BLaER1 (cell line): Measurements from ENCODE around the gene PPHLN1.
"Not testable (repeated sequence)": the region's sequence is repeated elsewhere in the genome, so short reads cannot be mapped to it uniquely, and the experiment has no call there.

Experiments
- H3K27ac ChIP-seq: shearing (Covaris generic); formaldehyde crosslinking; 2 replicates; pipeline ENCODE4 v1.8.1; 2022
- H3K27me3 ChIP-seq: shearing (Covaris generic); formaldehyde crosslinking; 2 replicates; pipeline ENCODE4 v1.8.1; 2022
- H3K36me3 ChIP-seq: shearing (Covaris generic); formaldehyde crosslinking; 2 replicates; pipeline ENCODE4 v1.8.1; 2022
- H3K4me1 ChIP-seq: shearing (Covaris generic); formaldehyde crosslinking; 2 replicates; pipeline ENCODE4 v1.8.1; 2022
- H3K4me2 ChIP-seq: shearing (Covaris generic); formaldehyde crosslinking; 2 replicates; pipeline ENCODE4 v1.8.1; 2022
- H3K4me3 ChIP-seq: shearing (Covaris generic); formaldehyde crosslinking; 2 replicates; pipeline ENCODE4 v1.8.1; 2022
- H3K9ac ChIP-seq: shearing (Covaris generic); formaldehyde crosslinking; 2 replicates; pipeline ENCODE4 v1.8.1; 2022
- H3K9me3 ChIP-seq: shearing (Covaris generic); formaldehyde crosslinking; 2 replicates; pipeline ENCODE4 v1.8.1; 2022
- H4K20me1 ChIP-seq: shearing (Covaris generic); formaldehyde crosslinking; 2 replicates; pipeline ENCODE4 v1.8.1; 2022
- Cebpa-rat ChIP-seq: shearing (Covaris generic); IDR thresholded peaks from 2 replicates; pipeline ENCODE4 v1.8.1; 2022

The PPHLN1 gene

GRCh38 chr12:42342028-42342427, 16.1 kb downstream of the PPHLN1 start:
- H3K4me2 ChIP-seq = no peak overlapping the region
- peaks cover 74% of the 10 kb centered on the region for H4K20me1 ChIP-seq
- TF ChIP-seq Cebpa-rat = no peak
- peaks cover 6% of the 10 kb centered on the region; the same call in 1 of the 2 replicates for H3K9me3 ChIP-seq
- no peaks in the 10 kb centered on the region for H3K4me1 ChIP-seq
- H3K27ac ChIP-seq = no peak overlapping the region
- no peak overlapping the region for H3K9ac ChIP-seq
- H3K27me3 ChIP-seq = no peaks in the 10 kb centered on the region
- H3K36me3 ChIP-seq = peaks cover 67% of the 10 kb centered on the region
- no peak overlapping the region for H3K4me3 ChIP-seq

DNA sequence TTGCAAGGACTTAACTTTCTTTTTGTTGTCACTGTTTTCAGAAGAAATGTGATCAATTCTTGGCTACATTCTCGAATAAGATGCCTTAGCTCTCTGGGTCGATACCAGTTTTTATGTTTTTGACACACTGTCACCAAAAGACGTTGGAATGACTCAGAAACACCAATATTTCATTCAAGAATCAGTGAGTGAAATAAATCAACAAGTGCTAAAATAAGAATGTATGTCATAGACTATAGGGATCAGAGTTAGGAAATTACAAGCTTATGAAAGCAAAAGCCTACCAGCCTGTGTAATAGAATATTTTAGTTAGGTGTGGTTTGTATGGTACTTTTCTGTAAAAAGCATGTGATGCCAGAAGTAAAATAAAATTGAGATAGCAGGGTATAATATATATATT, 17.8 kb downstream of the PPHLN1 start:
- H3K9me3 ChIP-seq = peaks cover 19% of the 10 kb centered on the region; the same call in 1 of the 2 replicates
- no peak overlapping the region for H3K27ac ChIP-seq
- no peaks in the 10 kb centered on the region for H3K4me1 ChIP-seq
- peaks cover 65% of the 10 kb centered on the region for H3K36me3 ChIP-seq
- no peaks in the 10 kb centered on the region for H3K27me3 ChIP-seq
- no peak for TF ChIP-seq Cebpa-rat
- H3K9ac ChIP-seq = no peak overlapping the region
- H3K4me3 ChIP-seq = no peak overlapping the region
- H4K20me1 ChIP-seq = peaks cover 60% of the 10 kb centered on the region
- no peak overlapping the region for H3K4me2 ChIP-seq

DNA sequence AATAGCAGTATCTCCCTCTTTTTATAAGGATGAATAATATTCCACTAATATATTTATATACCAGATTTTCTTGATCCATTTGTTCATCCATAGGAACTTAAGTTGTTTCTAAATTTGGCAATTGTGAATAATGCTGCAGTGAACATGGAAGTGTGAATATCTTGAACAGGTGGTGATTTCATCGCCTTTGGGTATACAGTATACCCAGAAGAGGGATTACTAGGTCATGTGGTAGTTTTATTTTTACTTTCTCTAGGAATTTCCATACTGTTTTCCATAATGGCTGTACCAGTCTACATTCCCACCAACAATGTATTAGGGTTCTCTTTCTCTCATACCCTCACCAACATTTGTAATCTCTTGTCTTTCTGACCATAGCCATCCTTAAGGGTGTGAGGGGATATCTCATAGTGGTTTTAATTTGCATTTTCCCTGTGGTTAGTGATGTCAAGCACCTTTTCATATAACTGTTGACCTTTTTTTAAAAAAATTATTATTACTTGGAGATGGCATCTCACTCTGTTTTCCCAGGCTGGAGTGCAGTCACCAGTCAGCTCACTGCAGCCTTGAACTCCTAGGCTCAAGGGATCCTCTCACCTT, 20.5 kb downstream of the PPHLN1 start:
- Histone ChIP-seq H3K27me3 (no peaks in the 10 kb centered on the region), H4K20me1 (peaks cover 35% of the 10 kb centered on the region), H3K27ac (no peak overlapping the region), H3K4me1 (no peaks in the 10 kb centered on the region), H3K9ac (no peak overlapping the region), H3K4me2 (no peak overlapping the region), H3K36me3 (peaks cover 46% of the 10 kb centered on the region), H3K4me3 (no peak overlapping the region), H3K9me3 (peaks cover 28% of the 10 kb centered on the region; the same call in 1 of the 2 replicates)
- TF ChIP-seq Cebpa-rat = no peak

- Histone ChIP-seq H3K36me3 (peaks cover 55% of the 10 kb centered on the region), H3K9me3 (peaks cover 28% of the 10 kb centered on the region; the same call in 1 of the 2 replicates), H4K20me1 (peaks cover 13% of the 10 kb centered on the region; the same call in 1 of the 2 replicates)
- H3K4me3 ChIP-seq, H3K27ac ChIP-seq, H3K4me2 ChIP-seq, H3K9ac ChIP-seq, H3K27me3 ChIP-seq, H3K4me1 ChIP-seq: not testable (repeated sequence)
These were observed 23.4 kb downstream of the PPHLN1 start for GRCh38 chr12:42349119-42350020.

DNA sequence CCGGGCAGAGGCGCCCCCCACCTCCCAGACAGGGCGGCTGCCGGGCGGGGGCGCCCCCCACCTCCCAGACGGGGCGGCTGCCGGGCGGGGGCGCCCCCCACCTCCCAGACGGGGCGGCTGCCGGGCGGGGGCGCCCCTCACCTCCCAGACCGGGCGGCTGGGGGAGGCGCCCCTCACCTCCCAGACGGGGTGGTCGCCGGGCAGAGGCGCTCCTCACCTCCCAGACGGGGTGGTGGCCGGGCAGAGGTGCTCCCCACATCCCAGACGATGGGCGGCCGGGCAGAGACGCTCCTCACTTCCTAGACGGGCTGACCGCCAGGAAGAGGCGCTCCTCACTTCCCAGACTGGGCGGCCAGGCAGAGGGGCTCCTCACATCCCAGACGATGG, 24.0 kb downstream of the PPHLN1 start:
- not testable (repeated sequence) for H3K9ac ChIP-seq, H3K27ac ChIP-seq, H3K27me3 ChIP-seq, H4K20me1 ChIP-seq, H3K4me3 ChIP-seq, H3K4me1 ChIP-seq, H3K4me2 ChIP-seq
- Histone ChIP-seq H3K36me3 (peaks cover 56% of the 10 kb centered on the region), H3K9me3 (peaks cover 28% of the 10 kb centered on the region; the same call in 1 of the 2 replicates)

DNA sequence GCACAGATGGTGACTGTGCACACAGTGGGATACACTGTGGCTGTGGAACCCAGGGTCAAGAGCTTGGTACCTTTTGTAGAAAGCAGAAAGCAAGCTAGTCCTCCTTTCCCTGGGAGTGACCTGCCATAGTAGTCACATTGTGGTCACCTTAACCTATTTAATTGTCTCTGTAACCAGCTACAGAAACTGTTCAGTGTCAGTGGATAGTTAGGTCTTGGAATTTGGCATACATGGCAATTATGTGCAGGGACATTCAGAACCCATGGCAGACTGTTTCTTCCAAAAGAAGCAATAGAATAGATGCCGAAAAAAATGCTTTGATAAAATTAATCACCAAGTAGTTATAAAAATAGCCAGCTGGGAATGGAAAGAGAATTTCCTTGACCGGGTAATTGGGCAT, 30.4 kb downstream of the PPHLN1 start:
- H3K27me3 ChIP-seq = no peaks in the 10 kb centered on the region
- H4K20me1 ChIP-seq = 0 out of 2 replicates have a peak, but pooled peaks cover 5% of the 10 kb centered on the region
- no peak overlapping the region for H3K27ac ChIP-seq
- no peak for TF ChIP-seq Cebpa-rat
- peaks cover 68% of the 10 kb centered on the region for H3K36me3 ChIP-seq
- H3K4me1 ChIP-seq = peaks cover 13% of the 10 kb centered on the region
- no peak overlapping the region for H3K4me3 ChIP-seq
- no peak overlapping the region for H3K4me2 ChIP-seq
- H3K9me3 ChIP-seq = no peaks in the 10 kb centered on the region
- H3K9ac ChIP-seq = no peak overlapping the region

GRCh38 chr12:42360747-42361403, 34.9 kb downstream of the PPHLN1 start:
- Histone ChIP-seq H3K9me3 (no peaks in the 10 kb centered on the region), H3K4me2 (peak overlapping the region; percentile 22)

GRCh38 chr12:42361909-42362646, 36.1 kb downstream of the PPHLN1 start:
- no peak overlapping the region for H3K4me2 ChIP-seq
- no peaks in the 10 kb centered on the region for H3K27me3 ChIP-seq
- H3K36me3 ChIP-seq = peaks cover 42% of the 10 kb centered on the region
- no peak overlapping the region for H3K9ac ChIP-seq
- no peak overlapping the region for H3K4me3 ChIP-seq
- no peaks in the 10 kb centered on the region for H3K9me3 ChIP-seq
- H3K4me1 ChIP-seq = peaks cover 13% of the 10 kb centered on the region
- no peaks in the 10 kb centered on the region for H4K20me1 ChIP-seq
- TF ChIP-seq Cebpa-rat = no peak
- no peak overlapping the region for H3K27ac ChIP-seq

More at GRCh38 chr12:42360747-42361403, 34.9 kb downstream of the PPHLN1 start:
- TF ChIP-seq Cebpa-rat = no peak
- H3K9ac ChIP-seq = no peak overlapping the region
- no peak overlapping the region for H3K27ac ChIP-seq
- no peak overlapping the region for H3K4me3 ChIP-seq
- no peaks in the 10 kb centered on the region for H4K20me1 ChIP-seq
- peaks cover 50% of the 10 kb centered on the region for H3K36me3 ChIP-seq
- H3K4me1 ChIP-seq = peaks cover 13% of the 10 kb centered on the region
- no peaks in the 10 kb centered on the region for H3K27me3 ChIP-seq

DNA sequence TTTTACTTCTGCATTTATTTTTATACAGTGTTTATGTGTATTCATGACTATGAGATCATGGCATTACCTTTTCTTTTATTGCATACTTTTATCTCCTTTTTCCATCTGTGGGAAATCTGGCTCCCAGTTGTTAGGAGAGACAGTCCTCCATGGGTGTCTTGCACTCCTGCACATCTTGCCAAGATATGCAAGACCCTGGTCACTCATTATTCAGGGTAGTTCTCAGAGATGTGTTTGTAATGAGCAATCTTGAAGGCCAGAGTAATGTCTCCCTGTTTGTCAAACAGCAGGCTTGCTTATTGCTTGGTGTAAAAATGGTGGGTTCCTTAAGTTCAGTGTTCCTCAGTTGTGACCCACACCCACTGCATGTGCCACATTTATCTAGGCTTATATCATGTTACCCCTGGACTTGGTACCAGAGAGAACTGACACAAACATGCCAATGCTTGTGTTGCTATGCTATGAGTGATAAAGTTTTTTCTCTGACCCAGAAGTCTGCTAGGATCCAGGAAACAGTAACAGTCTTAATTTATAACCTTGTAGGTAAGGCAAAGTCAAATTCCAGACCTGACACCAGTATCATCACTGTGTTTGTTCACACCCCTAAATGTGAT, 36.8 kb downstream of the PPHLN1 start:
- Histone ChIP-seq H3K27me3 (no peaks in the 10 kb centered on the region), H3K9ac (no peak overlapping the region), H3K27ac (no peak overlapping the region), H3K4me3 (no peak overlapping the region), H3K9me3 (no peaks in the 10 kb centered on the region), H3K36me3 (peaks cover 42% of the 10 kb centered on the region), H4K20me1 (no peaks in the 10 kb centered on the region), H3K4me2 (no peak overlapping the region), H3K4me1 (peaks cover 13% of the 10 kb centered on the region)
- TF ChIP-seq Cebpa-rat = no peak
